H1 (cell line): ENCODE data around the gene CXCL14. TPM values are rescaled to one million over a fixed set of nuclear protein-coding genes. Genes with fewer than 3 reads are reported as not detected.

Experiments used
- CTCF ChIA-PET: fragments of 300-600 bp; sonication (Branson Sonifier 250); formaldehyde crosslinking; loops from one replicate; lab custom pipeline; 2021; ENCODE audit not compliant: partially characterized antibody; lab: Charles Lee
- POLR2A ChIA-PET: fragments of 300-600 bp; sonication (Branson Sonifier 250); formaldehyde crosslinking; loops from one replicate; lab custom pipeline; 2021; ENCODE audit warnings: inconsistent platforms; ENCODE audit not compliant: partially characterized antibody; lab: Charles Lee
- DNase-seq, 2 experiments: peaks; one replicate each; pipeline versions ENCODE4 v3.0.0 to v3.0.0-alpha.2; 2010 to 2022; ENCODE audit warnings: low spot score in 2 of 2, low read depth in 1 of 2, mixed read lengths in 1 of 2
- FAIRE-seq: peaks from 2 replicates; lab custom pipeline; 2011; peaks lifted over from hg19 to GRCh38; lab: Jason Lieb, UNC
- H2AFZ ChIP-seq: 2 replicates; pipeline ENCODE4 v1.8.1; 2012; ENCODE audit warnings: low read length, inconsistent platforms
- H2AK5ac ChIP-seq: 2 replicates; pipeline ENCODE4 v1.6.1; 2013; ENCODE audit warnings: low read depth, low read length
- H2BK120ac ChIP-seq: replicated peaks from 2 replicates; pipeline ENCODE3; 2013; ENCODE audit warnings: low read depth, low read length, inconsistent platforms
- H2BK12ac ChIP-seq: 2 replicates; pipeline ENCODE4 v1.6.1; 2013; ENCODE audit warnings: low read depth, low read length
- H2BK15ac ChIP-seq: 2 replicates; pipeline ENCODE4 v1.6.1; 2013; ENCODE audit warnings: low read length
- H2BK20ac ChIP-seq: 2 replicates; pipeline ENCODE4 v1.6.1; 2013; ENCODE audit warnings: low read length
- H2BK5ac ChIP-seq: 2 replicates; pipeline ENCODE4 v1.6.1; 2013; ENCODE audit warnings: low read depth, low read length
- H3K14ac ChIP-seq: 2 replicates; pipeline ENCODE4 v1.6.1; 2013; ENCODE audit warnings: inconsistent platforms; ENCODE audit not compliant: insufficient read length
- H3K18ac ChIP-seq: 2 replicates; pipeline ENCODE4 v1.6.1; 2013; ENCODE audit warnings: low read length; ENCODE audit errors: extremely low read depth
- H3K23ac ChIP-seq: 2 replicates; pipeline ENCODE4 v1.6.1; 2013; ENCODE audit warnings: inconsistent platforms; ENCODE audit not compliant: insufficient read length
- H3K23me2 ChIP-seq: 2 replicates; pipeline ENCODE4 v1.6.1; 2013; ENCODE audit warnings: low read depth, low read length
- H3K27ac ChIP-seq: 2 replicates; pipeline ENCODE4 v1.6.1; 2011; ENCODE audit warnings: low read depth, low read length, inconsistent platforms
- H3K27me3 ChIP-seq, 4 experiments: replicated peaks in 1 of 4; 1 replicate in 1 of 4; 2 replicates in 3 of 4; pipeline versions ENCODE4 v1.6.1 to v1.8.1; 2011 to 2013; ENCODE audit warnings: low read length in 3 of 4, mild to moderate bottlenecking in 3 of 4, inconsistent platforms in 2 of 4, mixed read lengths in 2 of 4, moderate library complexity in 1 of 4; ENCODE audit not compliant: control insufficient read depth in 3 of 4, insufficient read depth in 3 of 4; ENCODE audit errors: extremely low read depth in 1 of 4
- H3K36me3 ChIP-seq, 4 experiments: 2 replicates each; pipeline versions ENCODE4 v1.6.1 to v1.8.1; 2011 to 2013; ENCODE audit warnings: mild to moderate bottlenecking in 4 of 4, low read length in 3 of 4, moderate library complexity in 2 of 4, control low read depth in 1 of 4, inconsistent platforms in 1 of 4; ENCODE audit not compliant: insufficient read depth in 4 of 4, control insufficient read depth in 2 of 4
- H3K4ac ChIP-seq: replicated peaks from 2 replicates; pipeline ENCODE3; 2013; ENCODE audit warnings: low read length, low read depth, mixed read lengths, inconsistent platforms; ENCODE audit not compliant: insufficient read length
- H3K4me1 ChIP-seq, 4 experiments: replicated peaks in 1 of 4; 1 replicate in 1 of 4; 2 replicates in 3 of 4; pipeline versions ENCODE4 v1.6.1 to v1.8.1; 2011 to 2013; ENCODE audit warnings: low read length in 3 of 4, inconsistent platforms in 2 of 4, mixed read lengths in 1 of 4; ENCODE audit not compliant: insufficient read depth in 4 of 4, control insufficient read depth in 3 of 4
- H3K4me2 ChIP-seq, 2 experiments: 2 replicates each; pipeline versions ENCODE4 v1.6.1 to v1.8.1; 2011 to 2013; ENCODE audit warnings: low read depth in 2 of 2, low read length in 2 of 2, control low read depth in 1 of 2, inconsistent platforms in 1 of 2, mild to moderate bottlenecking in 1 of 2; ENCODE audit not compliant: insufficient read depth in 1 of 2
- H3K4me3 ChIP-seq, 4 experiments: fragments of 200-600, 300-600 bp in 1 of 4; sonication (generic), shearing (Covaris generic), sonication (Bioruptor Twin) in 1 of 4; 2 replicates each; pipeline versions ENCODE4 v1.5.1 to v1.8.1; 2011 to 2016; ENCODE audit warnings: low read length in 4 of 4, low read depth in 3 of 4, control low read depth in 2 of 4, inconsistent platforms in 2 of 4, mild to moderate bottlenecking in 2 of 4, mixed read lengths in 1 of 4, moderate library complexity in 1 of 4; ENCODE audit not compliant: insufficient read depth in 2 of 4; ENCODE audit errors: extremely low read depth in 1 of 4
- H3K56ac ChIP-seq: replicated peaks from 2 replicates; pipeline ENCODE3; 2013; ENCODE audit warnings: low read depth, mild to moderate bottlenecking, mixed read lengths, low read length, inconsistent platforms; ENCODE audit not compliant: insufficient read length
- H3K79me1 ChIP-seq: 2 replicates; pipeline ENCODE4 v1.6.1; 2013; ENCODE audit warnings: low read depth, low read length, control low read depth
- H3K79me2 ChIP-seq, 2 experiments: 2 replicates each; pipeline versions ENCODE4 v1.6.1 to v1.8.1; 2012 to 2013; ENCODE audit warnings: low read length in 2 of 2, mild to moderate bottlenecking in 2 of 2, inconsistent platforms in 1 of 2; ENCODE audit not compliant: insufficient read depth in 2 of 2, control insufficient read depth in 1 of 2
- H3K9ac ChIP-seq, 4 experiments: replicated peaks in 1 of 4; 1 replicate in 1 of 4; 2 replicates in 3 of 4; pipeline versions ENCODE4 v1.6.1 to v1.8.1; 2011 to 2013; ENCODE audit warnings: low read depth in 3 of 4, low read length in 3 of 4, control low read depth in 2 of 4, mild to moderate bottlenecking in 2 of 4, moderate library complexity in 2 of 4, inconsistent platforms in 1 of 4; ENCODE audit errors: extremely low read depth in 1 of 4
- H3K9me3 ChIP-seq, 2 experiments: 2 replicates each; pipeline versions ENCODE4 v1.6.1 to v1.8.1; 2012 to 2013; ENCODE audit warnings: mild to moderate bottlenecking in 2 of 2, moderate library complexity in 2 of 2, control low read depth in 1 of 2, inconsistent platforms in 1 of 2, low read depth in 1 of 2, low read length in 1 of 2, mixed read lengths in 1 of 2; ENCODE audit not compliant: insufficient read depth in 2 of 2
- H4K20me1 ChIP-seq, 2 experiments: replicated peaks in 1 of 2; 2 replicates each; pipeline versions ENCODE3 to v1.8.1; 2011 to 2013; ENCODE audit warnings: inconsistent platforms in 2 of 2, low read length in 2 of 2, mild to moderate bottlenecking in 1 of 2; ENCODE audit not compliant: insufficient read depth in 2 of 2, control insufficient read depth in 1 of 2
- H4K5ac ChIP-seq: 2 replicates; pipeline ENCODE4 v1.6.1; 2013; ENCODE audit warnings: low read length, low read depth, mixed read lengths, inconsistent platforms; ENCODE audit not compliant: insufficient read length
- H4K8ac ChIP-seq: 2 replicates; pipeline ENCODE4 v1.8.0; 2013; ENCODE audit warnings: mild to moderate bottlenecking, moderate library complexity, low read length, inconsistent platforms; ENCODE audit not compliant: insufficient read depth; ENCODE audit errors: extremely low read depth
- H4K91ac ChIP-seq: replicated peaks from 2 replicates; pipeline ENCODE3; 2013; ENCODE audit warnings: low read length, mixed read lengths, inconsistent platforms; ENCODE audit not compliant: insufficient read length
- ATF3 ChIP-seq: IDR thresholded peaks from 2 replicates; pipeline ENCODE4 v1.6.1; 2011; ENCODE audit warnings: low read depth, mild to moderate bottlenecking, low read length; ENCODE audit not compliant: insufficient read depth
- BCL11A ChIP-seq, 2 experiments: IDR thresholded peaks; one replicate each; pipeline ENCODE4 v1.6.1; 2011; ENCODE audit warnings: low read depth in 2 of 2, low read length in 2 of 2, mild to moderate bottlenecking in 2 of 2
- CEBPB ChIP-seq: IDR thresholded peaks from 2 replicates; pipeline ENCODE4 v1.6.1; 2012; ENCODE audit warnings: low read depth, low read length
- CTBP2 ChIP-seq: IDR thresholded peaks from 2 replicates; pipeline ENCODE4 v1.7.0; 2011; ENCODE audit warnings: borderline replicate concordance, mild to moderate bottlenecking, moderate library complexity, mixed read lengths, low read length; ENCODE audit not compliant: insufficient read depth, insufficient read length
- EZH2 ChIP-seq: fragments of 200-600 bp; sonication (generic); IDR thresholded peaks from 2 replicates; pipeline ENCODE4 v1.7.1; 2012; ENCODE audit warnings: low read depth, mild to moderate bottlenecking, moderate library complexity, low read length, inconsistent platforms; ENCODE audit not compliant: severe bottlenecking
- GTF2F1 ChIP-seq: IDR thresholded peaks from 2 replicates; pipeline ENCODE4 v1.6.1; 2012; ENCODE audit warnings: low read depth, low read length, improper control_type of control experiment, borderline replicate concordance
- HDAC2 ChIP-seq, 2 experiments: fragments of 300-600 bp in 1 of 2; sonication (generic) in 1 of 2; IDR thresholded peaks; 2 replicates each; pipeline ENCODE4 v1.6.1; 2011 to 2012; ENCODE audit warnings: low read depth in 2 of 2, low read length in 2 of 2, mild to moderate bottlenecking in 2 of 2, moderate library complexity in 2 of 2, borderline replicate concordance in 1 of 2, inconsistent platforms in 1 of 2
- MAX ChIP-seq: IDR thresholded peaks from 2 replicates; pipeline ENCODE4 v1.6.1; 2012; ENCODE audit warnings: inconsistent platforms
- NRF1 ChIP-seq: IDR thresholded peaks from 2 replicates; pipeline ENCODE4 v1.6.1; 2011; ENCODE audit warnings: mild to moderate bottlenecking, low read depth, low read length, improper control_type of control experiment
- RBBP5 ChIP-seq: IDR thresholded peaks from 2 replicates; pipeline ENCODE4 v1.7.1; 2012; ENCODE audit warnings: low read depth, mild to moderate bottlenecking, inconsistent platforms, low read length, moderate library complexity, borderline replicate concordance
- SP4 ChIP-seq: IDR thresholded peaks from 2 replicates; pipeline ENCODE4 v1.6.1; 2012; ENCODE audit warnings: low read length, inconsistent platforms
- TEAD4 ChIP-seq: IDR thresholded peaks from 2 replicates; pipeline ENCODE4 v1.6.1; 2012; ENCODE audit warnings: low read depth, low read length, inconsistent platforms, mixed read lengths
- ZNF274 ChIP-seq: IDR thresholded peaks from 2 replicates; pipeline ENCODE4 v1.7.0; 2012; ENCODE audit warnings: low read length, borderline replicate concordance; ENCODE audit errors: extremely low read depth
- WGBS, 2 experiments: shearing (Covaris generic) in 1 of 2; methylation state at CpG; one replicate each; pipeline versions ENCODE4 v1.1.6 to v1.1.7; 2013 to 2015; ENCODE audit warnings: low lambda C conversion rate in 2 of 2, mixed read lengths in 2 of 2, inconsistent platforms in 1 of 2, low coverage in 1 of 2, missing lambda C conversion rate in 1 of 2; ENCODE audit not compliant: insufficient replicate concordance in 2 of 2, insufficient coverage in 1 of 2, insufficient read length in 1 of 2; ENCODE audit errors: extremely low coverage in 1 of 2, missing lambda C conversion rate in 1 of 2; 5-methylcytosine and 5-hydroxymethylcytosine counted together
- polyA plus RNA-seq, 7 experiments: library from polyadenylated mRNA; depleted of rRNA in 3 of 7; stranded (reverse) in 5 of 7; unstranded in 2 of 7; fragments of >200 nt in 5 of 7; fragments of 200-250 nt in 2 of 7; gene quantifications; 1 replicate in 5 of 7; 2 replicates in 1 of 7; 4 replicates in 1 of 7; pipeline versions ENCODE4 v1.2.1 to v1.2.3, GENCODE V29; 2011 to 2013; ENCODE audit warnings: missing spikeins in 2 of 7, mixed read lengths in 2 of 7
- total RNA-seq: library from RNA; stranded (reverse); fragmentation: NEBNext Ultra II Directional; extraction: Animal tissue kit (Norgen Biotek cat#: 25700); gene quantifications from 2 replicates; pipeline ENCODE4 v1.2.1, GENCODE V29; 2021

The CXCL14 gene
- total and polyA plus RNA-seq, 2 of the 8 experiments (the other 6 are each of a cell fraction or from before 2014, with no cell fraction given), result 1.5 to 1.8 TPM

DNA sequence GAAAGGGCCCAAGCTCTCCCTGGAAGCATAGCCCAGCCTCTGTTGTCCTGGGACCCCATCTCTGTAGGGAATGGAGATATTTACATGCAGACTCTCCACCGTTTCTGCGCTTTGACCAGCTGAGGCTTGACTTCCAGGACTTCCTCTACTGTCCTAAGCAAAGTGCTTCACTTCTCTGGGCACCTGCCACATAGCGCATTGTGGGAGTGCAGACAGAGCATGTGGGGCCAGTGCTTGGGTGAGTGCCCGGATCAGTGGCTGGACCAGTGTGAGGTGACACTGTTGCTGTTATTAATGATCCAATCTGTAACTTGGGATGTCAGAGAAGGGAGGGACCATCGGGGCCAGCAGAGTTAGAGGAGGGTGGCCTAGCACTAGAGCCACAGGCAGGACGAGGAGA is 10.5 kb downstream of the CXCL14 start:
- Histone ChIP-seq H2AFZ (no peak overlapping the region), H3K79me2 (no peaks in the 10 kb centered on the region), H3K27ac (no peak overlapping the region), H2BK120ac (no peak overlapping the region), H4K5ac (no peak overlapping the region), H3K36me3 (no peaks in the 10 kb centered on the region), H3K4ac (no peak overlapping the region), H3K23ac (no peak overlapping the region), H2BK20ac (no peak overlapping the region), H4K91ac (no peak overlapping the region), H4K20me1 (no peaks in the 10 kb centered on the region), H2BK5ac (no peak overlapping the region), H3K14ac (no peak overlapping the region), H3K56ac (no peak overlapping the region), H2BK12ac (no peak overlapping the region), H3K4me3 (no peak overlapping the region), H3K23me2 (no peaks in the 10 kb centered on the region), H3K4me2 (no peak overlapping the region), H2BK15ac (peak overlapping the region; percentile 46; the same call in 1 of the 2 replicates), H3K4me1 (peaks cover 0 to 21% (median 9%) of the 10 kb centered on the region in 4 experiments; a peak in 5 of 7 replicates), H4K8ac (no peak overlapping the region), H3K9ac (no peak overlapping the region), H2AK5ac (no peak overlapping the region), H3K27me3 (peaks cover 0 to 1% (median 0%) of the 10 kb centered on the region in 4 experiments; a peak in 2 of 7 replicates), H3K9me3 (no peaks in the 10 kb centered on the region), H3K18ac (no peak overlapping the region), H3K79me1 (no peaks in the 10 kb centered on the region)
- ChIA-PET CTCF (interaction anchor here (0.7 to 20.6 kb wide), 16 partner anchors 4 to 261 kb away, joined by 3 to 547 read pairs (median 6); partner anchors contain the start of genes CXCL14 and SLC25A48), POLR2A (no interaction called here)
- no peak for FAIRE-seq
- 85% methylated on average over 6 of the region's 6 CpGs; no CpG with 5 or more reads in 1 of the 2 experiments for WGBS, 2 experiments
- no peak for DNase-seq
- no peak for TF ChIP-seq CTBP2
- TF ChIP-seq ZNF274, result no peak
- no peak for TF ChIP-seq TEAD4
- TF ChIP-seq GTF2F1, result no peak
- TF ChIP-seq RBBP5, result no peak
- TF ChIP-seq BCL11A (IDR thresholded peaks at IDR 0.05; ENCODE audit: low read depth in 2 of 2, low read length in 2 of 2), result no peak
- TF ChIP-seq ATF3, result no peak
- no peak for TF ChIP-seq NRF1
- TF ChIP-seq HDAC2 (IDR thresholded peaks at IDR 0.05; ENCODE audit: borderline replicate concordance in 1 of 2, low read depth in 2 of 2, low read length in 2 of 2), result no peak
- no peak for TF ChIP-seq SP4
- no peak for TF ChIP-seq CEBPB
- no peak for TF ChIP-seq MAX
- TF ChIP-seq EZH2, result no peak
